H4 (cell line): ENCODE measurements around the gene TACC2. TPM values are rescaled to one million over a fixed set of nuclear protein-coding genes. Genes with fewer than 3 reads are reported as not detected.

Experiments used
- DNase-seq: peaks from one replicate; pipeline ENCODE4 v3.0.0-alpha.2; 2015; ENCODE audit warnings: low spot score
- total RNA-seq: library from RNA; depleted of rRNA; stranded (reverse); fragments of >200 nt; shearing (Covaris generic); gene quantifications from 2 replicates; pipeline ENCODE4 v1.2.3, GENCODE V29; 2014

Gene TACC2
- total RNA-seq, 1 experiment from 2014 or later = 1.8 TPM

- no peak for DNase-seq
Measured at GRCh38 chr10:122121059-122121458, 132.1 kb downstream of the TACC2 start.

- DNase-seq = no peak
Measured at GRCh38 chr10:122122493-122122892, 133.5 kb downstream of the TACC2 start.

GRCh38 chr10:122123186-122123585, 134.2 kb downstream of the TACC2 start:
- DNase-seq = no peak

DNA sequence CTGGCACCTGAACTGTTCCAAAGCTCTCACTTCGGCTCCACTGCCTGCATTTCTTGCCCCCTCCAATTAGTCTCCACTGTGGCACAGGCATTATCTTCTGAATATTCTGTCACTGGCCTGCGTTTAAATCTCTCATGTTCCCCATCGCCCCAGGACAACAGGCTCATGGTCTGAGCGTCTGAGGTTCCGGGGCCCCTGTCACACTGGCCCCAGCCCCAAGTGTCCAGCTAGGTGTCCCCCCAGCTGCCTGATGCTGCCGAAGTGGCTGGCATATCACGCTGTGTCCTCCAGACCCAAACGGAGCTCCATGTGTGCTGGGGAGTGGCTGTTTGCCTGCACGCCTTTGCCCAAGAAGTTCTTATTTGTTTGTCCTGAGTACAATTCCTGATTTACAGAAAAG, 135.4 kb downstream of the TACC2 start:
- no peak for DNase-seq

- no peak for DNase-seq
Measured at GRCh38 chr10:122124808-122125207, 135.8 kb downstream of the TACC2 start.

DNA sequence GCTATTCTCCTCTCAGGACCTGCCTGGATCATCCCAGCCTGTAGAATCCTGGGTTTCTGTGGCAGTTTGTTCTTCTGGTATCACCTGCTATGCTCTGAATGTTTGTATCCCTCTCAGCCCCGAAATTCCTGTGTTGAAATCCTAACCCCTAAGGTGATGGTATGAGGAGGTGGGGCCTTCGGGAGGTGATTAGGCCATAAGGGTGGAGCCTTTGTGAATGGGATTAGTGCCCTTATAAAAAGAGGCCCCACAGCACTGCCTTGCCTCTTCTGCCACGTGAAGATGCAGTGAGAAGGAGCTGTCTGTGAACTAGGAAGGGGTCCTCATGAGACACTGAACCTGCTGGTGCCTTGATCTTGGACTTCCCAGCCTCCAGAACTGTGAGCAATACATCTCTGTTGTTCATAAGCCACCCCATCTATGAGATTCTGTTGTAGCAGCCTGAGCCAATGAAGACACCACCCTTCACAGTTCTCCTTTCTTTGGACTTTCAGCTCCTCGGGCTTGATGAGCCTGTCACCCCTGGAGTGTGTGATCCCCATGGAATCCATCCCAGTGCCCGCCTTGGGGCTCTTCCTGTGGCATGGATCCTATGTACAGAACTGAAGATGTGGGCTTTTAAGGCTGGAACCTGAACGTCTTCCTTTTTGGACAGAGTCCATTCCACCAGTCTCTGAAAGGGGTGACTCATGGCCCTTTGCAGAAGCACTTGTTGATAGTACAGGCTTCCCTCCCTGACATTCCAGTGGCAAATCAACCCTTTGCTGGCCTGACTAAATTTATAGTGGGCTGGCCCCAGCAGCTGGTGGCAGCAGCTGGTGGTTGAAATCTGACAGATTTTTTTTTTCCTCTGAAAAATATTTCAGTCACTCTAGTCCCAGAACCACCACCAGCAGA, 138.0 kb downstream of the TACC2 start:
- peak; percentile 91 for DNase-seq

GRCh38 chr10:122127943-122128342, 139.0 kb downstream of the TACC2 start:
- DNase-seq = peak; percentile 38

DNA sequence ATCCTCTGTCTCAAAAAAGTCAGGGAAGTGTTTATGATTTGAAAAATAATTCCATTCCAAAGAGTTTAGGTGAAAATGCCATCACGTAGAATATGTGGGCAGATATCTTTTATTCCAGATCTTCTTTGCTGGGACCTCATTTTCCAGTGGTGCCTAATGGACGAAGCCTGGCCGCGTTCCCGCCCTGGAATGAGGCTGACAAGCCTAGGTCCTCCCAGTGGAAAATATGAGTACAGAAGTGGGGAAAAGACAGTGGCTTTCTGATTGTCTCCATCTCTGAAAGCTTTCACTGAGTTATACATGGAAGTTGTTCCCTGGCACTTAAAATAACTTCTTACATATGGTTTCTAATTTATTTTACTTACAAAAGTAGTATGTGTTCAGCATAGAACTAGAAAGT, 139.4 kb downstream of the TACC2 start:
- no peak for DNase-seq

DNA sequence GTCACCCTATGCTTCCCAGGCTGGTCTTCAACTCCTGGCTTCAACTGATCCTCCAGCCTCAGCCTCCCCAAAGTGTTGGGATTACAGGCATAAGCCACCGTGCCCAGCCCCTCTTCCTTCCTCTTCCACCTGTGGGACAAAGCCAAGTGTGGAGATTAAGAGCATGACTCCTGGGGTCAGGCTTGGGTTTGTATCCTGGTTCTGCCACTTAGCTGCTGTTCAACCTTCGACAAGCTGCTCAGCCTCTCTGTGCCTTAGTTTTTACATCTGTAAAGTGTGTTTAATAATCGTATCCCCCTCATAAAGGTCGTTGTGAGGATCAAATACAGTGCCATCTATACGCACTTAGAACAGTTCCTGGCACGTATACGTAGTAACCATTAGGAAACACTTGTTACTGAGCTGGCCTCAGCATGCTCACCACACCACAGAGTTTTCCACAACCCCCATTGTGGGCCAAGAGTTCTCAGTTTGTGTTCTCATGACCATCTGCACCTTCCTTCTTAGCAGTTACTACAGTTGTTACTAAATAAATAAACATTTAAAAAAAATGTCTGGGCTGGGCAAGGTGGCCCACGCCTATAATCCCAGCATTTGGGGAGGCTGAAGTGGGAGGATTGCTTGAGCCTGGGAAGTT, 141.6 kb downstream of the TACC2 start:
- peak; percentile 21 for DNase-seq

GRCh38 chr10:122132331-122132755, 143.4 kb downstream of the TACC2 start:
- no peak for DNase-seq

DNA sequence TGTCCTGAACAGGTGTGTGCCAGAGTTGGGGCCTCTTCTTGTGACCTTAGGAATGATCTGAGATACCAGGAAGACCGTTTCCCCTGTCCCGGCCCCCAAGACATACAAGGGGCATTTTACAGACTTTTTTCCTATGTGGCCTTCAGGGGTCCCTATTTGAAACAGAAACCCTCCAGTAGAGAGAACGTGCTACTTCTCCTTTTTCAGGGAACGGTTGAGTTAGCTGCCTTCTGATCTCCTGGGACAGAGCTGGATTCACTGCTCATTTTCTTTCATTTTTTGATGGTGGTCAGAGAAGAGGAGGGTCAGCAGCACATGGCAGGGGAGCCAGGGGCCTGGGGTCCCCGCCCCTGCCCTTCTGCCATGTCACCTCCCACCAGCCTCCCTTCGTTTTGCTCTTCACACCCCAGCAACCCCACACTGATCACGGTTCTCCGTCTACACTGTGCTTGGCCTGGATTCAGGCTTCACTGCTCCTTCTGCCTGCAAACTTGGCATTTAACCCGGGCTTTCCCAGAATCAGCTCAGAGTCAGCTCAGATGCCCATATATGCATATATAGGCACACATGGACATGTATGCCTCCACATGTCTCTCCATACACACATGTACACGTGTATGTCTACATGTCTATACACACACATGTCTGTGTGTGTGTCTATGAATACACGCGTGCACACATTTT, 144.1 kb downstream of the TACC2 start:
- no peak for DNase-seq

DNA sequence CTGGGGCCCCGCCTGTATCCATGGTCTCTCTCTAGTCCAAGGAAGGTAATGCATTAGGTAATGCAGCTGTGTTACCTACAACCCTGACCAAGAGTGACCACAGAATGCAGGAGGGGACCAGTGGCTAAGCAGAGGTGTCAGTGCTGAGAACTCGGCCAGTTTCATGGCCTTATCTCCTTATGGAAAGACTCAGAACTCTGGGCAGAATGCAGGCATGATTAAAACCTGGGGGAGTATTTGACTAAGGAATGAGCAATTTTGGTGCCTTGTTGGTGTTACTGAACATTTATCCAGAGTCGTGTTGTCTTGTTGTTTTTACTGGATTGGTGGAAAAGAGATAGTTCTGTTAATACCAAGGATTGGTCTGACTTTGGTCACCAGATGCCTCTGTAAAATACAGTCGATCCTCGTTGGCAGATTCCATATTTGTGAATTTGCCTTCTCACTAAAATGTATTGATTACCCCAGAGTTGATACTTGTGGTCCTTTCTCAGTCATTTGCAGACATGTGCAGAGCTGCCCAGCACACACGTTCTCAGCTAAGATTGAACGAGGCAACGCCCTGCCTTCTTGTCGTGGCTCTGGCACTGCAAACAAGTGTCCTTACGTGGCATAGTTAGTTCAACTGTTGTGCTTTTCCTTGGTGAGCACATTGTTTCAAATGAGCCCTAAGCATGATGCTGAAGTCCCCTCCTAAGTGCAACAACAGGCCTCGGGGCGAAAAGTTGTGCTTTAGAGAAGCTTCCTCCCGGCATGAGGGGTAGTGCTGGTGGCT, 146.5 kb downstream of the TACC2 start:
- DNase-seq = no peak

DNA sequence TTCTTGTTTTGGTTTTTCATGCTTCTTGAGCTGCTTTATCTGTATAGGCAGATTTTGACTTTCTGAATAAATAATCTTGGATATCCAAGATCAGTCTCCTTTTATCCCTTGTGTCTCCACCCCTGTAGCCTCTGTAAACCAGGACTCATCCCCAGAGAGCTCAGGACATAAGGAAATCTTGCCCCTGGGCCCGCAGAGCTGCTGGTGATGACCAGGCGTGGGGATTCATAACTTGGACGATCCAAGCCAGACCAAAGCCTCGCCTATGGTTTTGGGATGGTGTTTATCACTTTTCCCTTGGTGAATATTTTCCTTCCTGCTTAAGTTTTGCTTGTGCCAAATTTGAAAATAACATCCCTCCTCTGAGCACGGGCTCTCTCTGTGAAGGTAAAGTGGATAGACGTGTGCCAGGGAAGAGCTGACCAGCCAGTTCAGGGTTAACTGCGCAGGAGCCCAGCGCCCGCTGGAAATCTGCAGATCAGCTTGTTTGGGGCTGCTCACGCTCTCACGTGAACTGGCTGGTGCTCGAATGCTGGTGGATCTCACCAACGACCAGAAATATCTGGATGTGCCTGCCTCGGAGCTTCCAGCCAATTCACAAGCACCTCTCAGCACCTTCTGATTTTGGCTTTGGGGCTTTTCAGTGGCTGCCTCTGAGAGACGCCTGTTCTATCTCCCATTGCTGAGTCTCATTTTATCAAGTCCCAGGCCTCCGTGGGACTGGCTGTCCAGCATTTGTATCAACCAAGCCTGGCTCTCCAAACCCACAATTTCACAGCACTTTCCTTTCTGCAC, 150.1 kb downstream of the TACC2 start:
- no peak for DNase-seq

DNA sequence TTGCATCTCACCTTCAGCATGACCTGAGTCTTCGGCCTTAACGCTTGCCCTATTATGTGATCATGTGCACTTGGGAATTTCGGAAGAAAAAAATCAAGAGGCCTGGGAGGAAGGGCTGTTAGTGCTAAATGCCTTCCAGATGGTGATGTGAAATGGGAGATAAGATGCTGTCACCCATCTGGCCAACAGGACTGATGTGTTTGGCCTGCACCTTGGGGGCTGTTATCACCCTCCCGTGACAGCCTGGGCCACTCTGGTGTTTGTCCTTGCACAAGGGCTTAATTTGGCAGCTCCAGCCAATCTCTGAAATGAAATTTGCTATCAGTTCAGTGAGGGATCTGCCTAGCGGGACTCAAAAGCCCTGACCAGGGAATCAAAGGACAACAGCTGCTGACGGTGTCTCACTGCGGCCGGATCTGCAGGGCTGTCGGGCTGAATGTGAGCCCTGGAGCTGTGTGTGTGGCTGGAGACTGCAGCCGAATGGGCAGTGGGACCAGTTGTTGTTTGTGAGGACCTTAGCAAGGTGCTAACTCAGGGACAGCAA, 150.7 kb downstream of the TACC2 start:
- no peak for DNase-seq

- DNase-seq = peak; percentile 37
Measured at GRCh38 chr10:122140461-122140902, 151.5 kb downstream of the TACC2 start.

GRCh38 chr10:122140941-122141623, 152.1 kb downstream of the TACC2 start:
- peak; percentile 89 for DNase-seq

DNA sequence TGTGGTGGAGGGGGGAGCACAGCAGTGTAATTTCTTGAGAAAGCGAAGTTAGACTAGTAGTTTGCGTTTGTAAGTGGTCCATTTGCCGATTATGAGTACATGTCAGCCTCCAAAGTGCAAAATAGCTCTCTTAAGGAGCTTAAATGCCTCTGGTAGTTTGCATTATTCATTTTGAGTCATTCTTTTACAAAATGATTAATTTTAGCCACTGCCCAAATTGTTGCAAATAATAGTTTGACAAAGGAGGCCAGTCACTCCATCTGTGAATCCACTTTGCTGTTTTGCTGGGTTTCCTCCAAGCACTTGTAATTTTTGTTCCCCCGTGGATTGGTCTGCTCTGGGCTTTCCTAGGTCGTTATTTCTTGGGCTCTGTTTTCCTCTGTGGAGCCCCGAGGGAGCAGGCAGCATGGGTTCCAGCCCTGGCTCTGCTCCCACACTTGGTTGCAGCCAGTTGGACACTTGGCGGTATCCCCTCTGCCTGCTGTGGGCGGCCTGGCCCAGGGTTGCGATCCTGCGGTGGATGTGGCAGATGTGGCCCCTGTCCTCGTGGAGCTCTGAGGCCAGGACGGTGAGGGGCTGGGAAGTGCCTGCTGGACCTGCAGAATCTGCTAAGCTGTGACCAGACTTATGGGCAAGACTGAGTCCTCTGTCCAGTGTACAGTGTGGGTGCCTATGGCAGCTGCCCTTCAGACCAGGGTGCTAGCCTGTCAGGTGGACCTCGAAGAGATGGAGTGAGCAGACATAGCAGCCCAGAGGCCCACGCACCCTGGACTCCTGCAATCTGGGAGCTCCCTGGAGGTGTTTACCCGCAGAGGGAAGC, 153.1 kb downstream of the TACC2 start:
- DNase-seq = no peak

DNA sequence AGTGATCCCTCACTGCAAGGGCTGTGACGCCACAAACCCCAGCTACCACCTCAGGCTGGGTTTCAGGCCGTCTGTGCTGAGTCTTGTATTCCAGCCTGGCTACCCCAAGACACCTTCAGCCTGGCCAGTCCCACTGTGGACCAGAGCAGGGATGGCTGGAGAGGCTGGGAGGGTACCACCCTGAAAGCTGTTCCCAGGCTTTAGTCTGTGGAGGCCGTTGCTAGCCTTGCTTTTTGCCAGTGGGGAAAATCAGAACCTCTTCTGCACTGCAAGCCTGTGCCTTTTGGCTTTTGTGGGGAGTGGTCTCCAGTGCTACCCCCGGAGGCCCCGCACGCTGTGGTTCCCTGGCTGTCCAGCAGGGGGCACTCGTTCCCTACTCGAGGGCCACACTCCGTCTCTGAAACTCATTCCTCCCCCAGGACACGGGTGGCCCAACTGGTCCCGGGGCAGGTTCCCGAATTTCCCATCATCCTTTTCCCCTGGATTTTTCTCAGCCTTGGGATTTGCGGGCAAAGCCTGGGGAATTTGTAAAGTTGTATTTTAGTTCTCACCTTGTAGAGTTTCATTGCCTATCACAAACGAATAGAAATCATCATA, 153.8 kb downstream of the TACC2 start:
- no peak for DNase-seq
